T1000 (cell line): Measurements from ENCODE around the gene CYB561A3.

Experiments used
- DNase-seq: peaks from one replicate; lab custom pipeline; 2025; ENCODE audit warnings: mixed read lengths; lab: John Stamatoyannopoulos, UW

The CYB561A3 gene

GRCh38 chr11:61345170-61345610 is 16.5 kb downstream of the CYB561A3 start:
- no peak for DNase-seq

- no peak for DNase-seq
Measured at GRCh38 chr11:61343792-61344745, 17.6 kb downstream of the CYB561A3 start.

GRCh38 chr11:61342207-61342803 is 19.4 kb downstream of the CYB561A3 start:
- no peak for DNase-seq

GRCh38 chr11:61341706-61342105 is 20.0 kb downstream of the CYB561A3 start:
- no peak for DNase-seq

- DNase-seq: no peak
Measured at GRCh38 chr11:61340979-61341378, 20.7 kb downstream of the CYB561A3 start.

- no peak for DNase-seq
Measured at GRCh38 chr11:61339490-61339878, 22.2 kb downstream of the CYB561A3 start.

GRCh38 chr11:61338783-61339489 is 22.7 kb downstream of the CYB561A3 start:
- DNase-seq: no peak

GRCh38 chr11:61337706-61338470 is 23.8 kb downstream of the CYB561A3 start:
- DNase-seq: no peak

- DNase-seq: peak; percentile 62
Measured at GRCh38 chr11:61336171-61336935, 25.3 kb downstream of the CYB561A3 start.

GRCh38 chr11:61335355-61335710 is 26.3 kb downstream of the CYB561A3 start:
- no peak for DNase-seq

- DNase-seq: no peak
Measured at GRCh38 chr11:61334434-61335354, 27.0 kb downstream of the CYB561A3 start.

- DNase-seq: no peak
Measured at GRCh38 chr11:61333550-61334433, 27.9 kb downstream of the CYB561A3 start.

- DNase-seq: peak; percentile 91
Measured at GRCh38 chr11:61332797-61333549, 28.7 kb downstream of the CYB561A3 start, which contains the start of the genes DDB1 and TKFC. Gene DDB1, minus strand, starts transcription at chr11:61333105. Its CDS starts 137 bp downstream, at chr11:61332968. Gene TKFC, plus strand, starts transcription at chr11:61333228. Its CDS starts 1,501 bp downstream, at chr11:61334729.

GRCh38 chr11:61332281-61332796 is 29.3 kb downstream of the CYB561A3 start:
- DNase-seq: no peak

- no peak for DNase-seq
Measured at GRCh38 chr11:61331651-61332050, 30.0 kb downstream of the CYB561A3 start.

GRCh38 chr11:61329871-61330270 is 31.8 kb downstream of the CYB561A3 start:
- no peak for DNase-seq

GRCh38 chr11:61328351-61328750 is 33.3 kb downstream of the CYB561A3 start:
- no peak for DNase-seq

- no peak for DNase-seq
Measured at GRCh38 chr11:61327669-61328071, 34.0 kb downstream of the CYB561A3 start.
